ENCODE measurements around the gene SERPIND1. TPM values are rescaled to one million over a fixed set of nuclear protein-coding genes. Genes with fewer than 3 reads are reported as not detected.

The SERPIND1 gene
- total RNA-seq, 6 donors from 2014 or later: 0.57 to 2.6 (median 0.76) TPM; not detected in 2

- no peak for ATAC-seq (ENCODE audit: low FRiP score in 2 of 2)
- WGBS, 2 donors: 93 to 94% methylated on average over 12 of the region's 12 CpGs
- Histone ChIP-seq H3K27ac (no peak overlapping the region), H3K9me3 (no peaks in the 10 kb centered on the region), H3K36me3 (peaks cover 4 to 92% (median 56%) of the 10 kb centered on the region in 4 donors), H3K4me3 (no peak overlapping the region), H3K4me1 (no peaks in the 10 kb centered on the region), H3K27me3 (no peaks in the 10 kb centered on the region)
- DNase-seq: peak in 1 of 2 donors; percentile 50
- TF ChIP-seq POLR2AphosphoS5 (IDR thresholded peaks at IDR 0.05) (no peak), CTCF (IDR thresholded peaks at IDR 0.05) (no peak), EP300 (IDR thresholded peaks at IDR 0.05) (no peak), POLR2A (IDR thresholded peaks at IDR 0.05) (no peak)
Measured at GRCh38 chr22:20792221-20792965, 18.5 kb downstream of the SERPIND1 start.

- Histone ChIP-seq H3K9me3 (no peaks in the 10 kb centered on the region), H3K4me3 (no peak overlapping the region), H3K4me1 (no peaks in the 10 kb centered on the region), H3K36me3 (peaks cover 10 to 92% (median 56%) of the 10 kb centered on the region in 4 donors), H3K27me3 (no peaks in the 10 kb centered on the region), H3K27ac (no peak overlapping the region)
- ATAC-seq (ENCODE audit: low FRiP score in 2 of 2): no peak
- TF ChIP-seq POLR2AphosphoS5 (IDR thresholded peaks at IDR 0.05) (no peak), POLR2A (IDR thresholded peaks at IDR 0.05) (no peak), EP300 (IDR thresholded peaks at IDR 0.05) (no peak), CTCF (IDR thresholded peaks at IDR 0.05) (no peak)
- 84 to 85% methylated on average over 3 of the region's 3 CpGs for WGBS, 2 donors
- no peak for DNase-seq
Measured at GRCh38 chr22:20792966-20793728, 19.2 kb downstream of the SERPIND1 start.

- Histone ChIP-seq H3K27ac (no peak overlapping the region), H3K27me3 (no peaks in the 10 kb centered on the region), H3K4me3 (no peak overlapping the region), H3K36me3 (peaks cover 19 to 92% (median 58%) of the 10 kb centered on the region in 4 donors), H3K4me1 (no peaks in the 10 kb centered on the region), H3K9me3 (no peaks in the 10 kb centered on the region)
- DNase-seq (no peak), ATAC-seq (ENCODE audit: low FRiP score in 2 of 2) (no peak)
- TF ChIP-seq EP300 (IDR thresholded peaks at IDR 0.05) (no peak), CTCF (IDR thresholded peaks at IDR 0.05) (no peak), POLR2AphosphoS5 (IDR thresholded peaks at IDR 0.05) (no peak), POLR2A (IDR thresholded peaks at IDR 0.05) (no peak)
- WGBS, 2 donors: 77 to 88% methylated on average over 12 to 13 of the region's 13 CpGs
Measured at GRCh38 chr22:20793748-20794649, 20.1 kb downstream of the SERPIND1 start.

GRCh38 chr22:20794650-20795413, 20.9 kb downstream of the SERPIND1 start:
- TF ChIP-seq POLR2A (IDR thresholded peaks at IDR 0.05) (no peak), EP300 (IDR thresholded peaks at IDR 0.05) (no peak), POLR2AphosphoS5 (IDR thresholded peaks at IDR 0.05) (no peak), CTCF (IDR thresholded peaks at IDR 0.05) (no peak)
- H3K4me1 ChIP-seq: no peaks in the 10 kb centered on the region
- no peak overlapping the region for H3K4me3 ChIP-seq
- 84 to 85% methylated on average over 7 of the region's 7 CpGs for WGBS, 2 donors
- H3K36me3 ChIP-seq: peaks cover 27 to 92% (median 64%) of the 10 kb centered on the region in 4 donors
- no peak overlapping the region for H3K27ac ChIP-seq
- DNase-seq (no peak), ATAC-seq (ENCODE audit: low FRiP score in 2 of 2) (no peak)
- H3K27me3 ChIP-seq: no peaks in the 10 kb centered on the region
- no peaks in the 10 kb centered on the region for H3K9me3 ChIP-seq

All from upper lobe of left lung (tissue), 6 donors.